NCI-H2227 treated with DMSO at 0.1 percent for 48 hours (cell line): ENCODE data around the gene GPATCH2L.

Experiments
- DNase-seq: peaks from one replicate; lab custom pipeline; 2025; lab: John Stamatoyannopoulos, UW

Gene GPATCH2L

GRCh38 chr14:76201162-76201561 is 49.4 kb downstream of the GPATCH2L start:
- DNase-seq = no peak

GRCh38 chr14:76203086-76204001 is 51.6 kb downstream of the GPATCH2L start:
- DNase-seq = peak; percentile 36

DNA sequence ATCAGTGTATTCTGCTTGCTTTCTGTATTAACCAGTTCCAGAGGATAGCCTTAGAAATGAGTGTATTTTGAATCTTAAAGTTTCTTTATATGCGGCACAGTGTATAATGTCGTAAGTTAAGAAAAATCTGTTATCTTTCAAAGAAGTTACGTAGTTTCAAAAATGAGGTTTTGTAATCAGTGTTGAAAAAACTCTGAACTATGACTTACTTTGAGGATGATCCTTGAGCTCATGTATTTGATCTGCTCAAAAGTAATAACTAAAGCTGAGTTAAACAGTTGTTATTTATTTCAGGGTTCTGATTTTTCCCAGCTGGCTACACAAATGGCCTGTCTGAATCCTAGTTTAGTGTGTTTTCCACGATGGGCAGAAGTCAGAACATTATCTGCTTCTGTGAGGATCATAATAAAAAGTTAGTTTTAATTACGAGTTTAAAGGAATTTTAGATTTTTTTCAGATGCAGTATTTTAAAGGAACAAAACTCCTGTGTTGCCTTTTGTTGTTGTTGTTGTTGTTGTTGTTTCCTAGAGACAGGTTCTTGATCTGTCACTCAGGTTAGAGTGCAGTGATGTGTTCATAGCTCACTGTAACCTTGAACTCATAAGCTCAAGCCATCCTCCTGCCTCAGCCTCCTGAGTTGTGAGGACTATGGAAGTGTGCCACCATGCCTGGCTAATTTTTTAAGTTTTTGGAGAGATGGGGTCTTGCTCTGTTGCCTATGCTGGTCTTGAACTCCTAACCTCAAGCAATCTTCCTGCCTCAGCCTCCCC is 52.9 kb downstream of the GPATCH2L start:
- DNase-seq = no peak

DNA sequence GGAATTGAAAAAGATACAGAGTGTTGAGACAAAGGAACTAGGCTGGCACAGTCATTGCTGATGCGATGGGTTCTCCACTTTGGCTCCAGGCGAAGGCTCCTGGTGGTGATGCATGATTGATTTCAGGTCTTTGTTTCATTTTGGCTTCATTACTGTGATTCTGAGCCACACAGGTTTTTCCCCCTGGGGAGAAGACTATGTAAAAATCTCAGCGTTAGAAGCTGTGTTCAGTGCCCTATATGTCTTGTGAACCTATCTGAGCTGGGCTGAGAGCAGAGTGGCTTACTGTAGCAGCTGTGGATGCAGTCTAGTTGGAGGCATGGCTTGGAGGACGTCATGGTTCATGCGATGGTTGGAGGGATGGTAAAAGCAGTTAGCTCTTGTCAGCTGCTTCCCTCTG is 54.0 kb downstream of the GPATCH2L start:
- DNase-seq = no peak

DNA sequence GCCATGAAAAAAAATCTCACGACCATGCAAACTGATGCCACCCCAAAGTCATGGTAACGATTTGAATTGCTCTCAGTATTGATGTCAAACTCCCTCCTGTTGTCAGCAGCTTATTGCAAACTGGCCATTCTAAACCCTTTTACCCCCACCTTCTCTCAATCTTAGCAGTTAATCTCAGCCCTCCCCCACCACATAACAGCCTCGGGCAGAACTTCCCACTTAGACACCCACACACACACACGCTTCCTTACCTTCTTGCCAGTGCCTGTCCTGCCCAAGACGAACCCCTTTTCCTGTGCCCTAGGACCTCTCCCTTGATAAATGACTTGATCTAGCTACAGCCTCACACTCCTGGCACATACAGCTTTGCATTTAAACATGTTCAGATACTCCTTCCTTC is 56.6 kb downstream of the GPATCH2L start:
- no peak for DNase-seq

- DNase-seq = no peak
Observed at GRCh38 chr14:76212242-76212641, 60.5 kb downstream of the GPATCH2L start.

GRCh38 chr14:76217179-76217578 is 65.5 kb downstream of the GPATCH2L start:
- no peak for DNase-seq

GRCh38 chr14:76218662-76219061 is 66.9 kb downstream of the GPATCH2L start:
- no peak for DNase-seq

DNA sequence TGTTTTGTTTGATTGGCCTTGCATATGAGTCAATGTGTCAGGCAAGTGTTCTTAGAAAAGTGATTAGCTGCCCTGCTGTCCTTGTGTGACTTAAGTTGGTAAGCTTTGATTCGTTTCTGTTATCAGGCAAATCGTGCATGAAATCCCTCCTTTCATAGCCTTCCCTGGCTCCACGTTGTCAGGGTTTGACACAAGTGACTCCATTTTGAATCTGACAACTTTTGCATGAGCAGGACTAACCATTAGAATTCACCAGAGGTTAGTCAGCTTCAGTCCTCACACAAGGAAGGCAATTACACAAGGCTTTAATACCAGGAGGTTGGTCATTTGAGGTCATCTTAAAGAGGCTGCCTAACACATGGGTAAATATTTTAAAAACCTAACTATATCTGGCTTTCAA is 68.2 kb downstream of the GPATCH2L start:
- DNase-seq = no peak

GRCh38 chr14:76227450-76228050 is 75.8 kb downstream of the GPATCH2L start:
- DNase-seq = no peak

- DNase-seq = no peak
Observed at GRCh38 chr14:76228138-76228537, 76.4 kb downstream of the GPATCH2L start.

GRCh38 chr14:76232800-76233199 is 81.1 kb downstream of the GPATCH2L start:
- no peak for DNase-seq

DNA sequence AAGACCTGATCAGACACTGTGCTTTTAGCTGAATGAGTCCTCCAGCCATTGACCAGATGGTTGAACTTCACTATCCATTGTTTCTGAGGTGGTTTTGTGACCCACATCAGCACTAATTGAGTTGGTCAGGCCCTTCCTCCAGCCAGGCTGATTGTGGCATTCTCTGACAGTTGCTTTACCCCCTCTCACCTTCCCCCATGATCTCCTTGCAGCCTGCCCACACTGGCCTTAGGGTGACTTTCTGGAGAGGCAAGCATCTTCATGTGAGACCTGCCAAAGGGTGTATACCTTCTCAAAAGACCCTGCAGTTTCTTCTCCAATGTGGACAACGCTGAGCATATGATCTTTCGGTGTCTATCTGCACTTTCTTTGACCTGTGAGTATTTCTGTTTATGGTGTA is 83.9 kb downstream of the GPATCH2L start:
- DNase-seq = no peak

DNA sequence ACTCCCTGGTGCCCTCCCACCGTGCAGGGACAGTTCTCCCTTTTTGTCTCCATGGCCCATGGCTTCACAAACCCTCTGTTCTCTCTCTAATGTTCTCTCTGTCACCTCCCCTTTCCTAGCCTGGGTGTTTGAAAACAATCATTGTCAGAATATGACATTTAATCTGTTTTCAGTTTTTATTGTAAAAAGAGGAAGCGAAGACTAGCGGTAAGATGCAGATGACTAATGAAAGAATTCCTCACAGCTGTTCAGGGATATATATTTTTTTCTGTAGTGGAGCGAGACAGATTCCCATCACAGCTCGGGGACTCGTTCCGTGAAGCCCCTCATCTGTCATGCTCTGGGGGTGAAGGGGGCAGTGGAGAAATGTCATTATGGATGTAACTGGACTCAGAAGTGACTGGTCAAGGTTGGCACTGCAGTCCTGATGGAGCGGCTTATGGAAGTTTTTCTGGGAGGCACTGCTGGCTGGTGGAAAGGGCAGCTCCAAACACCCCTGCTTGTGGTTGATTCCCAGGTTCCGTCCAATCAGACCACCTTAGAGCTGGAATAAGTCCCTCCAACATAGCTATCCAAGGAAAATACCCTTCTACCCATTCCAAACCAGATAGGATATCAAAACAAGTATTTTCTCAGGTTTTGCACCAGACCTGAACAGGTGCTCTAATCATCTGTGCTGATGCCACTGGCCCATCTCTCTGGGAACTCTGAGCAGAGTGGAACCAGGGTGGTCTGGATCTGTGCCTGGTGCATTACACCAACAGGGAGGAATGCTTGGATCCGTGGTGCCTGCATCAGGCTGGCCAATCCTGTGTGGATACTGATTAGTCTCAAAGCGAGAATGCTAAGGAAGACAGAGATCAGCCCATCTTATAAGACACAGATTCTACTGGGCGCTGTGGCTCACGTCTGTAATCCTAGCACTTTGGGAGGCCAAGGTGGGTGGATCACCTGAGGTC is 84.7 kb downstream of the GPATCH2L start:
- no peak for DNase-seq

DNA sequence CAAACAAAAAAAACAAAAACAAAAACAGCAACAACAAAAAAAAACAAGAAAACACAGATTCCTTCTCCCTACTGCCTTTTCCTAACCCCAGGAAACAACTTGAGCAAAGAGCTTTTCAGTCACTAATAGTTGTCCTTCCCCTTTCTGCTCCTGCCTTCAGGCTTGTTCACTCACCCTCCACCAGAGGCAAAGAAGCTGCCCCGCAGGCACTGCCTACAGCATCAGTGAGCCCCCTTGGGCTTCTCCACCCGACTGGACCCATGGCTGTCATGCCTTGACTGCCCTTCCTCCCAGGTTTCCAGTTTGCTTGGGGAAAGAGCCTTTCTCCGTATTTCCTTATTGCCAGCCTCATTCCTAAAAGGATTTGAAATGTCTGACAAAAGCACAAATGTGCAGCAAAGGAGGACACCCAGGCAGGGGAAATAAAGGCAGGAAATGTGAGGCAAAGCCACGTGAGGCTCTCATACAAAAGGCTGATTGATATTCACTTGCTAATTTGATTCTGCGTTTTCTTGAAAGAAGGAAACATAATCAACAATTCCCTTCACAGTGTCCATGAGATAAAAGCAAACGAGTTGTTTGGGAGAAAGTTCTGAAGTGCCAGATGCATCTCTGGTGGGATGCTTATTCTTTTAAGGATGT is 85.7 kb downstream of the GPATCH2L start:
- DNase-seq = no peak

GRCh38 chr14:76245097-76245496 is 93.4 kb downstream of the GPATCH2L start:
- no peak for DNase-seq

DNA sequence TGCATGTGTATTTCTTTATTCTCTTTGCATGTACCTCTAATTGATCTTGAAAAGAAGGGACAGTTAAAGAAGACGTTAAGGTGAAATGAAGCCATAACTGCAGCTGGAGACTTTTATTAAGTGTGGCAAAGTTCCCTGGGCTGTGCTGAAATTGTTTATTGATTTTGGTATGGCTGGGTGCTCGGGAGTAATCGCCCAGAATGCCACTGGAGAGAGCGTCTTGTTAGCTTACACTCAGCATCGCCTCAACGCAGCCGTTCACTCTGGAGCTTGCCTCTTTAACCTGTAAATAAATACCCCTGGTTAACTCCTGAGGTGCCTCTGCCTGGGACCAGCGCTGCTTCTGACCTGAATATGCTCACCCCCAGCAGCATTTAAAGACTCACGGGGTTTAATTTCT is 98.6 kb downstream of the GPATCH2L start:
- peak; percentile 2 for DNase-seq

- no peak for DNase-seq
Observed at GRCh38 chr14:76252471-76252870, 100.7 kb downstream of the GPATCH2L start.

- no peak for DNase-seq
Observed at GRCh38 chr14:76253111-76253510, 101.4 kb downstream of the GPATCH2L start.

- DNase-seq = no peak
Observed at GRCh38 chr14:76256545-76256944, 104.8 kb downstream of the GPATCH2L start.
